Measurements from ENCODE around the gene MOCS3.
"Not testable (repeated sequence)": the region's sequence is repeated elsewhere in the genome, so short reads cannot be mapped to it uniquely, and the experiment has no call there.

Gene MOCS3

GRCh38 chr20:50932016-50932485 is 26.6 kb upstream of the MOCS3 start:
- no peak for DNase-seq

- no peak for DNase-seq
Measured at GRCh38 chr20:50932691-50933280, 25.8 kb upstream of the MOCS3 start.

GRCh38 chr20:50933589-50933988 is 25.0 kb upstream of the MOCS3 start:
- DNase-seq: no peak

DNA sequence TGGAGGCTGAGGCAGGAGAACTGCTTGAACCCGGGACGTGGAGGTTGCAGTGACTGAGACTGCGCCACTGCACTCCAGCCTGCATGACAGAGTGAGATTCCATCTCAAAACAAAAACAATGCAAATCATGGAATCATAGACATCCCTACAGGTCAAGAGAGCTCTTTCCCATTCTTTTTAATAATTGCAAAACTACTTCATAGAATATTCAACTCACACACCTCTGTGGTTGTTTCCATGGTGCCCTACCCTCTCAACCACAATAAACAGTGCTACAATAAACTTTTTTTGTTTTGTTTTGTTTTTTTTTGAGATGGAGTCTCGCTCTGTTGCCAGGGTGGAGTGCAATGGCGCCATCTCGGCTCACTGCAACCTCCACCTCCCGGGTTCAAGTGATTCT is 15.5 kb upstream of the MOCS3 start:
- DNase-seq: no peak

- DNase-seq: no peak
Measured at GRCh38 chr20:50948132-50948785, 10.4 kb upstream of the MOCS3 start.

- DNase-seq: no peak
Measured at GRCh38 chr20:50953196-50953595, 5.4 kb upstream of the MOCS3 start.

GRCh38 chr20:50953821-50954220 is 4.8 kb upstream of the MOCS3 start:
- DNase-seq: no peak

GRCh38 chr20:50957276-50957675 is 1.3 kb upstream of the MOCS3 start:
- no peak for DNase-seq

DNA sequence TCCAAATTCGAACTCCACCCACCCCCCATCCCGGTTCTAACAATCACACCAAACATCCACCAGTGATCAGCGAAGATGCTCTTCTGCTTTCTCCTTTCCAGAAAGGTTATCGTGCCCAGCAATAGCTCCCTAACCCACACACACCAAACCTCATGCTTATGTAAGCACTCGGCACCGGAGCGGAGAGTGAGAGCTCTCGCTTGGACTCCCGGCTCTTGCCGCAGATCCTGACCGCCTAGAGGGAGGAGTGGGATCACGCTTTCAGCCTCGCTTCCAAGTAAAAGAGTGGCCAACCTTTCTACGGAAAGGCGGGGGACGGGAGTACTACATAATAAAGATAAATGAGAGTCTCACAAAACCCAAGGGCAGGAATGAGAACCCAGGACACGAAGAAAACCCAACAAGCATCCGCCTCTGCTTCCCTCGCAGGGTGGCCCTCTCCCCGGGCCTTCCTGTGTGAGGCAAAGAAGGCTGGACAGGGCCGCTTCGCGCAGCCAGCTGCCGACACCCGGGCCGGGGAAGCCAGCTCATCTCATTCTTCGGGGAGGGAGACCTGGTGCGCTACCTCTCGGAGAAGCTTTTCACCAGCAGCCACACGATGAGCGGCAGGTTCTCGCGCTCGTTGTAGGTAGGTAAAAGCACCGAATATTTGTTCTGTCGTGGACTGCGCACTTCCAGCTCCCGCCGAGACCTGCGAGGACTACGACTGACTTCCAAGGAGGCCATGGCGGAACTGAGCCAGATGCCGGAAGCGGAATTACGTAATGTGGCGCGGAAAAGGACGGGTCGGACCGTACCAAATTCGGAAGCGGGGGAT is 612 bp upstream of the MOCS3 start, which contains the start of gene DPM1:
Gene DPM1, minus strand, starts transcription at position 735 of the 817 bp plus-strand sequence. Its CDS starts 9 bp downstream, at position 726.
- peak; percentile 87 for DNase-seq

- no peak for DNase-seq
Measured at GRCh38 chr20:50959543-50960126, 1.0 kb downstream of the MOCS3 start.

DNA sequence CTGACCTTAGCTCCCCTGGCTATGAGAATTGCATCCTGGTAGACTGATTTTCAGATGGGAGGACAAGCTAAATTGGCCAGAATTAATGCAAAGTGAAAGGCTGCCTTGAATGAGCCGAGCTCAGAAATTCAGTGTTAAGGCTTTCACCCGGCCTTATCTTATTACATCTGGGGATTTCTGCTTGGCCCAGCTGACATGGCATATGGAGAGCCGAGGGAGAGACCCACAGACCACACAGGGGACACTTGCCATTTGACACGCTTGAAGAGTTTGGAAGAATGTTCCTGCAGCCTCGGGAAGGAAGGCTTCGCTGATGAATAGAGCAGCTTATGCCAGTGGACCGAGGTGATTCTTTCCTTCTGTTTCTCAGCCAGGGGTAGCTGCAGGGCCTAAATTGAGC is 9.0 kb downstream of the MOCS3 start:
- no peak for DNase-seq

DNA sequence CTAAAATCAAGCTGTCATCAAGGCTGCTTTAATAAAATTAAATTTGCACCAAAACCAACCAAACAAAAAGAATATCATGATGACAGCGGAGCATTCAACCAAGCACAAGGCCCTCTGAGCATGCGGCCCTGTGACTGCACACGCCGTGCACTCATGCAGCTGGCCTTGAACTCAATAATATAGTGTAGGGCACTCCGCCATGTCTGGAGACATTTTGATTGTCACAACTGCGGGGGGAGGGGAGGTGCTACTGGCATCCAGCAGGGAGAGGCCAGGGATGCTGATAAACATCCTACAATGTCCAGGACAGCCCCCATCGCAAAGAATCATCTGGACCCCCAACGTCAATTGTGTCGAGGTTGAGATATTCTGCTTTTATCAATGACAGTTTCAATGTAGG is 9.7 kb downstream of the MOCS3 start:
- DNase-seq: no peak

GRCh38 chr20:50969435-50969834 is 10.8 kb downstream of the MOCS3 start:
- DNase-seq: no peak

- no peak for DNase-seq
Measured at GRCh38 chr20:50969912-50970311, 11.3 kb downstream of the MOCS3 start.

- DNase-seq: no peak
Measured at GRCh38 chr20:50975701-50976330, 17.2 kb downstream of the MOCS3 start.

- no peak for DNase-seq
Measured at GRCh38 chr20:50977066-50978021, 18.7 kb downstream of the MOCS3 start.

DNA sequence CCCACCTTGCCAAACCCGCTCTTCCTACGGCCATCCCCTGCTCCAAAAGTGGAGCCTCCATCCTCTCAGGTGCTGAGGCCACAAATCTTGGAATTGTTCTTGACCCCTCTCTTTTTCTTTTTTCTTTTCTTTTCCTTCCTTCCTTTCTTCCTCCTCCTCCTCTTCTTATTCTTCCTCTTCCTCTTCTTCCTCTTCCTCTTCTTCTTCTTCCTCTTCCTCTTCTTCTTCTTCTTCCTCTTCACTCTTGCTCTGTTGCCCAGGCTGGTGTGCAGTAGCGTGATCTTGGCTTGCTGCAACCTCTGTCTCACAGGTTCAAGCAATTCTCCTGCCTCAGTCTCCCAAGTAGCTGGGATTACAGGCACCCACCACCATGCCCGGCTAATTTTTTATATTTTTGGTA is 19.9 kb downstream of the MOCS3 start:
- DNase-seq: not testable (repeated sequence)

DNA sequence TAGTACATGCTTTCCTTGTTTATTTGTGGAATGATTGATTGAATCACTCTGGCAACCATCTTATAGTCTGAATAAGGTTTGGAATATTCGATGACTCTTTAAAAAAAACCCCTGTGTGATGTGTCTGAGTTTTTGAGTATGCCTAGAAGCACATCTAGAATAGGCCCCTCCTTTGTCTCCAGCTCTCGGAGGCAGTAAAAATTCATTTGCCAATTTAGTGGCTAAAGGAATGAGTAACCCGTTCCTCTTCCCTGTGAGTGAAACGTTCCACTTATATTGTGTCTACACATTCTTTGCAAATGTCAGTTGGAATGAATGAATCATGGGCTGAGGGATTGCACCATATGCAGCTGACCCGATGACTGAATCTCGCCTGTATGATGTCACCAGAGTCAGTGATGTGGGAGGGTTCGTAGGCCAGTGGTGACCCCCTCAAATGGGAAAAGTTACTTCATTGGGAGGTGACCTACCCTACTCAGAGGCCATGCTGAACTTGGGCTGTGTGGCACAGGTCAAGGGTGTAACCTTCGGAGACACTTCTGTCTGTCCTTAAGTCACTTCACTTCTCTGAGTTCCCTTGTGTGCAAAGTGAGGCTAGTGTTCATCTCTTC is 21.6 kb downstream of the MOCS3 start:
- DNase-seq: no peak

- peak; percentile 63 for DNase-seq
Measured at GRCh38 chr20:50980851-50981713, 22.5 kb downstream of the MOCS3 start.

DNA sequence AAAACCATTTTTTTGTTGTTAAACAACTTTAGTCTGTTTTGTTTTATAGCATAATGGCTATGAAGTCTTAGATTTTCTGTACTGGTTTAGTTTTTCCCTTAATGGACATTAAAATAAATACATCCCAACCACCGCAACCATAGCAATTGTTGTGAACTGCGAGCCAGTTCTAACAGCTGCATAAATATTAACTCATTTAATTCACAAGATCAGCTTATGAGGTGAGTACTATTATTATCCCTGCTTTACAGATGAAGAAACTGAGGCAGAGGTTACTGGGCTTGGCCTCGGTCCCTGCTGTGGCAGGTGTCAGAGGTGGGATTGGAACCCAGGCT is 23.1 kb downstream of the MOCS3 start:
- DNase-seq: no peak

Measured in activated CD4-positive, alpha-beta T cell treated with anti-CD3 and anti-CD28 coated beads, Interleukin-2, amount 50 U/mL, for 1 hour (primary cell).